Liver (tissue), 9 donors: ENCODE results near the gene DNAH8. TPM values are rescaled to one million over a fixed set of nuclear protein-coding genes. Genes with fewer than 3 reads are reported as not detected.

Experiments used
- DNase-seq: peaks from one replicate; pipeline ENCODE4 v3.0.0-alpha.2; 2017; ENCODE audit warnings: low spot score
- H3K27ac ChIP-seq, 2 donors: one replicate each; pipeline ENCODE4 v1.7.0; 2013; ENCODE audit warnings: inconsistent platforms in 2 of 2, low read length in 2 of 2, control low read depth in 1 of 2, low read depth in 1 of 2, mild to moderate bottlenecking in 1 of 2
- H3K27me3 ChIP-seq, 4 donors: one replicate each; pipeline versions ENCODE4 v1.6.1 to v1.7.0; 2013; ENCODE audit warnings: low read length in 3 of 4, inconsistent platforms in 1 of 4, mild to moderate bottlenecking in 1 of 4, moderate library complexity in 1 of 4; ENCODE audit not compliant: control insufficient read depth in 4 of 4, insufficient read depth in 4 of 4
- H3K36me3 ChIP-seq, 4 donors: one replicate each; pipeline versions ENCODE4 v1.6.1 to v1.7.0; 2013; ENCODE audit warnings: low read length in 3 of 4, mild to moderate bottlenecking in 3 of 4, low read depth in 1 of 4, moderate library complexity in 1 of 4; ENCODE audit not compliant: control insufficient read depth in 4 of 4, insufficient read depth in 3 of 4
- H3K4me1 ChIP-seq, 4 donors: one replicate each; pipeline versions ENCODE4 v1.6.1 to v1.7.0; 2013; ENCODE audit warnings: low read length in 3 of 4, mild to moderate bottlenecking in 3 of 4, moderate library complexity in 1 of 4; ENCODE audit not compliant: control insufficient read depth in 4 of 4, insufficient read depth in 4 of 4
- H3K4me3 ChIP-seq, 3 donors: one replicate each; pipeline versions ENCODE4 v1.6.1 to v1.7.0; 2013; ENCODE audit warnings: low read length in 3 of 3, control low read depth in 1 of 3, low read depth in 1 of 3, mild to moderate bottlenecking in 1 of 3
- H3K9ac ChIP-seq, 2 donors: one replicate each; pipeline ENCODE4 v1.7.0; 2013; ENCODE audit warnings: low read length in 2 of 2, mild to moderate bottlenecking in 2 of 2, moderate library complexity in 2 of 2, control low read depth in 1 of 2, low read depth in 1 of 2
- H3K9me3 ChIP-seq, 4 donors: one replicate each; pipeline versions ENCODE4 v1.6.1 to v1.7.0; 2013; ENCODE audit warnings: low read length in 3 of 4; ENCODE audit not compliant: control insufficient read depth in 4 of 4
- CTCF ChIP-seq: fragments of 150-350 bp; IDR thresholded peaks from 2 replicates; pipeline ENCODE4 v1.5.1; 2017; ENCODE audit warnings: improper control_type of control experiment, low read depth, low read length; ENCODE audit not compliant: missing input control
- EGR1 ChIP-seq, 2 donors: IDR thresholded peaks; 2 replicates each; pipeline ENCODE4 v1.6.1; 2016 to 2018; ENCODE audit warnings: antibody characterized with exemption in 2 of 2, low read depth in 2 of 2
- FOXA1 ChIP-seq: IDR thresholded peaks from 2 replicates; pipeline ENCODE4 v1.6.1; 2016; ENCODE audit warnings: antibody characterized with exemption
- FOXA2 ChIP-seq: IDR thresholded peaks from 2 replicates; pipeline ENCODE4 v1.6.1; 2016; ENCODE audit warnings: antibody characterized with exemption
- GABPA ChIP-seq, 2 donors: IDR thresholded peaks in 1 of 2; conservative IDR thresholded peaks in 1 of 2; 2 replicates each; pipeline ENCODE4 v1.6.1; 2016; ENCODE audit warnings: antibody characterized with exemption in 2 of 2, mild to moderate bottlenecking in 1 of 2, moderate library complexity in 1 of 2
- HNF4A ChIP-seq, 2 donors: conservative IDR thresholded peaks; 2 replicates each; pipeline ENCODE4 v1.6.1; 2016; ENCODE audit warnings: antibody characterized with exemption in 2 of 2, mild to moderate bottlenecking in 2 of 2
- HNF4G ChIP-seq: IDR thresholded peaks from 2 replicates; pipeline ENCODE4 v1.6.1; 2016; ENCODE audit warnings: antibody characterized with exemption
- JUND ChIP-seq, 2 donors: IDR thresholded peaks; 2 replicates each; pipeline ENCODE4 v1.6.1; 2016; ENCODE audit warnings: antibody characterized with exemption in 2 of 2
- MAX ChIP-seq: IDR thresholded peaks from 2 replicates; pipeline ENCODE4 v1.6.1; 2016; ENCODE audit warnings: antibody characterized with exemption
- NR2F2 ChIP-seq: IDR thresholded peaks from 2 replicates; pipeline ENCODE4 v1.6.1; 2016; ENCODE audit warnings: antibody characterized with exemption
- RAD21 ChIP-seq, 2 donors: IDR thresholded peaks; 2 replicates each; pipeline ENCODE4 v1.6.1; 2016; ENCODE audit warnings: antibody characterized with exemption in 2 of 2, mild to moderate bottlenecking in 2 of 2
- RXRA ChIP-seq, 2 donors: IDR thresholded peaks; 2 replicates each; pipeline ENCODE4 v1.6.1; 2017 to 2018; ENCODE audit warnings: antibody characterized with exemption in 2 of 2, mild to moderate bottlenecking in 1 of 2
- SP1 ChIP-seq: IDR thresholded peaks from 2 replicates; pipeline ENCODE4 v1.6.1; 2018; ENCODE audit warnings: antibody characterized with exemption, mild to moderate bottlenecking
- TAF1 ChIP-seq: conservative IDR thresholded peaks from 2 replicates; pipeline ENCODE4 v1.6.1; 2016; ENCODE audit warnings: antibody characterized with exemption, mild to moderate bottlenecking
- YY1 ChIP-seq: IDR thresholded peaks from 2 replicates; pipeline ENCODE4 v1.6.1; 2016; ENCODE audit warnings: antibody characterized with exemption, mild to moderate bottlenecking
- WGBS: extraction: QIAGEN DNeasy Blood & Tissue Kit; methylation state at CpG from one replicate; pipeline ENCODE4 v1.1.7; 2013; 5-methylcytosine and 5-hydroxymethylcytosine counted together
- polyA plus RNA-seq, 2 donors: library from polyadenylated mRNA; stranded (reverse) in 1 of 2; unstranded in 1 of 2; fragments of 200-250 nt in 1 of 2; fragments of >200 nt in 1 of 2; fragmentation: Nextera tagmentation in 1 of 2; extraction: Ambion mirVana in 1 of 2; gene quantifications; one replicate each; pipeline versions ENCODE4 v1.2.1 to v1.2.3, GENCODE V29; 2013 to 2015
- total RNA-seq, 2 donors: library from RNA; depleted of rRNA; stranded (reverse); fragments of >200 nt; gene quantifications; one replicate each; pipeline ENCODE4 v1.2.3, GENCODE V29; 2014
- TF ChIP-seq, protein P1 (sequence below): IDR thresholded peaks from 2 replicates; pipeline ENCODE4 v1.6.1; 2016; ENCODE audit warnings: antibody characterized with exemption
- TF ChIP-seq, protein P2 (sequence below): IDR thresholded peaks from 2 replicates; pipeline ENCODE4 v1.6.1; 2016; ENCODE audit warnings: antibody characterized with exemption, mild to moderate bottlenecking
- donor health status: healthy.
- donor health status: healthy.
- donor health status: healthy.
- donor health status: healthy.
- donor health status: healthy.

The DNAH8 gene
- total and polyA plus RNA-seq, 4 donors = under 0.01 to 0.05 TPM; not detected in 2

DNA sequence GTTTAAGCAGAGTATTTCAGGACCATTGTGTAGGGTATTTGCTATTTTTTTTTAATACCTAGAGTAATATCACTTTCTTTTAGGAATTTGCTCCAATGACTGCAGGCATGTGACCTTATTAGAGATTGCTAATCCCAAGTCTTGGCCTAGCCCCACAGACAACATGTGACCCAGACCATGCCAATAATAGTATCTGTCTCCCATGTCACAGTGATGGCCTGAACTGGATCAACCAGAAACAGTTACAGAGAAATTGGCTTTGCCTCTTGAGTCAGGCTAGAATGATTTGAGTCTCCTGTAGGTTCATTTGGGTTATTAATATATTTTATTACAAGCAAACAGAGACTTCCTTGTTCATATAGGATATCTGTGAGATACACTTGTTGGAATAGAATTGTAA, 116.8 kb downstream of the DNAH8 start:
- H3K9me3 ChIP-seq = no peaks in the 10 kb centered on the region
- TF ChIP-seq, protein P1, sequence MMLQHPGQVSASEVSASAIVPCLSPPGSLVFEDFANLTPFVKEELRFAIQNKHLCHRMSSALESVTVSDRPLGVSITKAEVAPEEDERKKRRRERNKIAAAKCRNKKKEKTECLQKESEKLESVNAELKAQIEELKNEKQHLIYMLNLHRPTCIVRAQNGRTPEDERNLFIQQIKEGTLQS = no peak
- TF ChIP-seq GABPA (IDR thresholded peaks at IDR 0.05 in 1 of 2, conservative IDR thresholded peaks at IDR 0.05 in 1 of 2) (no peak), RXRA (IDR thresholded peaks at IDR 0.05) (no peak), FOXA2 (no peak), FOXA1 (no peak), RAD21 (IDR thresholded peaks at IDR 0.05) (no peak), HNF4G (no peak), HNF4A (conservative IDR thresholded peaks at IDR 0.05) (no peak), MAX (no peak), TAF1 (no peak)
- no peaks in the 10 kb centered on the region for H3K4me1 ChIP-seq
- H3K27me3 ChIP-seq = no peaks in the 10 kb centered on the region
- no peaks in the 10 kb centered on the region for H3K36me3 ChIP-seq
- H3K9ac ChIP-seq = no peak overlapping the region
- no peak overlapping the region for H3K4me3 ChIP-seq
- DNase-seq = no peak
- H3K27ac ChIP-seq = no peak overlapping the region

- Histone ChIP-seq H3K4me3 (no peak overlapping the region), H3K4me1 (no peaks in the 10 kb centered on the region), H3K27me3 (no peaks in the 10 kb centered on the region), H3K27ac (no peak overlapping the region), H3K36me3 (no peaks in the 10 kb centered on the region), H3K9me3 (no peaks in the 10 kb centered on the region), H3K9ac (no peak overlapping the region)
- WGBS = 96% methylated on average over 1 of the region's 1 CpG
- DNase-seq = no peak
- TF ChIP-seq HNF4G (no peak), FOXA1 (no peak), JUND (IDR thresholded peaks at IDR 0.05) (no peak), SP1 (no peak), YY1 (no peak), EGR1 (IDR thresholded peaks at IDR 0.05; ENCODE audit: low read depth in 2 of 2) (no peak), HNF4A (conservative IDR thresholded peaks at IDR 0.05) (no peak), MAX (no peak)
- TF ChIP-seq, protein P1 = no peak
- TF ChIP-seq, protein P2, sequence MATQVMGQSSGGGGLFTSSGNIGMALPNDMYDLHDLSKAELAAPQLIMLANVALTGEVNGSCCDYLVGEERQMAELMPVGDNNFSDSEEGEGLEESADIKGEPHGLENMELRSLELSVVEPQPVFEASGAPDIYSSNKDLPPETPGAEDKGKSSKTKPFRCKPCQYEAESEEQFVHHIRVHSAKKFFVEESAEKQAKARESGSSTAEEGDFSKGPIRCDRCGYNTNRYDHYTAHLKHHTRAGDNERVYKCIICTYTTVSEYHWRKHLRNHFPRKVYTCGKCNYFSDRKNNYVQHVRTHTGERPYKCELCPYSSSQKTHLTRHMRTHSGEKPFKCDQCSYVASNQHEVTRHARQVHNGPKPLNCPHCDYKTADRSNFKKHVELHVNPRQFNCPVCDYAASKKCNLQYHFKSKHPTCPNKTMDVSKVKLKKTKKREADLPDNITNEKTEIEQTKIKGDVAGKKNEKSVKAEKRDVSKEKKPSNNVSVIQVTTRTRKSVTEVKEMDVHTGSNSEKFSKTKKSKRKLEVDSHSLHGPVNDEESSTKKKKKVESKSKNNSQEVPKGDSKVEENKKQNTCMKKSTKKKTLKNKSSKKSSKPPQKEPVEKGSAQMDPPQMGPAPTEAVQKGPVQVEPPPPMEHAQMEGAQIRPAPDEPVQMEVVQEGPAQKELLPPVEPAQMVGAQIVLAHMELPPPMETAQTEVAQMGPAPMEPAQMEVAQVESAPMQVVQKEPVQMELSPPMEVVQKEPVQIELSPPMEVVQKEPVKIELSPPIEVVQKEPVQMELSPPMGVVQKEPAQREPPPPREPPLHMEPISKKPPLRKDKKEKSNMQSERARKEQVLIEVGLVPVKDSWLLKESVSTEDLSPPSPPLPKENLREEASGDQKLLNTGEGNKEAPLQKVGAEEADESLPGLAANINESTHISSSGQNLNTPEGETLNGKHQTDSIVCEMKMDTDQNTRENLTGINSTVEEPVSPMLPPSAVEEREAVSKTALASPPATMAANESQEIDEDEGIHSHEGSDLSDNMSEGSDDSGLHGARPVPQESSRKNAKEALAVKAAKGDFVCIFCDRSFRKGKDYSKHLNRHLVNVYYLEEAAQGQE = no peak
Observed at GRCh38 chr6:38833320-38833719, 118.2 kb downstream of the DNAH8 start.

- H3K9me3 ChIP-seq = no peaks in the 10 kb centered on the region
- H3K4me3 ChIP-seq = no peak overlapping the region
- no peaks in the 10 kb centered on the region for H3K36me3 ChIP-seq
- H3K27me3 ChIP-seq = no peaks in the 10 kb centered on the region
- WGBS = 56% methylated on average over 1 of the region's 1 CpG
- TF ChIP-seq HNF4G = no peak
- no peak for TF ChIP-seq NR2F2
- no peak for TF ChIP-seq CTCF
- TF ChIP-seq, protein P2 = no peak
- H3K4me1 ChIP-seq = no peaks in the 10 kb centered on the region
- DNase-seq = no peak
- H3K27ac ChIP-seq = no peak overlapping the region
- H3K9ac ChIP-seq = no peak overlapping the region
Observed at GRCh38 chr6:38836585-38836984, 121.5 kb downstream of the DNAH8 start.
